Adipocyte (in vitro differentiated cells): ENCODE data around the gene TRRAP.

Experiments
- DNase-seq: peaks from one replicate; pipeline ENCODE4 v3.0.0-alpha.2; 2015; ENCODE audit warnings: low read depth
- H3K27me3 ChIP-seq: replicated peaks from 2 replicates; pipeline ENCODE4 v1.7.0; 2013; ENCODE audit warnings: mild to moderate bottlenecking, low read length, moderate library complexity; ENCODE audit not compliant: control insufficient read depth, insufficient read depth
- H3K36me3 ChIP-seq: 2 replicates; pipeline ENCODE4 v1.7.0; 2013; ENCODE audit warnings: low read length, mild to moderate bottlenecking, moderate library complexity; ENCODE audit not compliant: control insufficient read depth, insufficient read depth, severe bottlenecking
- H3K4me1 ChIP-seq: 2 replicates; pipeline ENCODE4 v1.7.0; 2013; ENCODE audit warnings: mild to moderate bottlenecking, low read length, moderate library complexity; ENCODE audit not compliant: control insufficient read depth, insufficient read depth
- H3K4me3 ChIP-seq: 2 replicates; pipeline ENCODE4 v1.7.0; 2013; ENCODE audit warnings: mild to moderate bottlenecking, low read length, moderate library complexity
- H3K9ac ChIP-seq: 2 replicates; pipeline ENCODE4 v1.7.0; 2013; ENCODE audit warnings: mild to moderate bottlenecking, low read length, moderate library complexity
- H3K9me3 ChIP-seq: 2 replicates; pipeline ENCODE4 v1.7.0; 2013; ENCODE audit warnings: mild to moderate bottlenecking, low read length, moderate library complexity; ENCODE audit not compliant: control insufficient read depth

The TRRAP gene

GRCh38 chr7:99046722-99047121 lies 168.4 kb downstream of the TRRAP start:
- Histone ChIP-seq H3K27me3 (no peaks in the 10 kb centered on the region), H3K9ac (no peak overlapping the region), H3K9me3 (no peaks in the 10 kb centered on the region), H3K4me1 (no peaks in the 10 kb centered on the region), H3K36me3 (peaks cover 89% of the 10 kb centered on the region), H3K4me3 (no peak overlapping the region)
- DNase-seq: no peak

- Histone ChIP-seq H3K27me3 (no peaks in the 10 kb centered on the region), H3K36me3 (peaks cover 90% of the 10 kb centered on the region), H3K9me3 (no peaks in the 10 kb centered on the region), H3K4me3 (no peak overlapping the region), H3K9ac (no peak overlapping the region), H3K4me1 (no peaks in the 10 kb centered on the region)
- no peak for DNase-seq
These were observed 169.3 kb downstream of the TRRAP start for GRCh38 chr7:99047526-99048077.

- Histone ChIP-seq H3K36me3 (peaks cover 88% of the 10 kb centered on the region), H3K9ac (no peak overlapping the region), H3K4me1 (no peaks in the 10 kb centered on the region), H3K9me3 (no peaks in the 10 kb centered on the region), H3K4me3 (no peak overlapping the region), H3K27me3 (no peaks in the 10 kb centered on the region)
- no peak for DNase-seq
These were observed 172.6 kb downstream of the TRRAP start for GRCh38 chr7:99050971-99051370.

GRCh38 chr7:99054781-99055180 lies 176.4 kb downstream of the TRRAP start:
- no peak overlapping the region for H3K9ac ChIP-seq
- no peaks in the 10 kb centered on the region for H3K9me3 ChIP-seq
- H3K4me3 ChIP-seq: no peak overlapping the region
- DNase-seq: no peak
- H3K36me3 ChIP-seq: peaks cover 74% of the 10 kb centered on the region
- no peaks in the 10 kb centered on the region for H3K4me1 ChIP-seq
- no peaks in the 10 kb centered on the region for H3K27me3 ChIP-seq

- Histone ChIP-seq H3K27me3 (no peaks in the 10 kb centered on the region), H3K9ac (no peak overlapping the region), H3K9me3 (no peaks in the 10 kb centered on the region), H3K4me3 (no peak overlapping the region), H3K36me3 (peaks cover 15% of the 10 kb centered on the region), H3K4me1 (no peaks in the 10 kb centered on the region)
- no peak for DNase-seq
These were observed 182.9 kb downstream of the TRRAP start for GRCh38 chr7:99061001-99061776.
